Central memory CD4-positive, alpha-beta T cell (primary cell): ENCODE results near the gene GBF1.

Source experiments
- DNase-seq: peaks from one replicate; pipeline ENCODE4 v3.0.0; 2022

Gene GBF1

GRCh38 chr10:102347236-102347828, 102.0 kb downstream of the GBF1 start:
- DNase-seq, result no peak

GRCh38 chr10:102352066-102352715, 106.9 kb downstream of the GBF1 start:
- DNase-seq, result peak; percentile 54

- no peak for DNase-seq
Observed at GRCh38 chr10:102354451-102354850, 109.1 kb downstream of the GBF1 start.

- no peak for DNase-seq
Observed at GRCh38 chr10:102358712-102359382, 113.5 kb downstream of the GBF1 start.

GRCh38 chr10:102367441-102367840, 122.1 kb downstream of the GBF1 start:
- DNase-seq, result no peak

GRCh38 chr10:102368077-102368476, 122.7 kb downstream of the GBF1 start:
- no peak for DNase-seq

- DNase-seq, result no peak
Observed at GRCh38 chr10:102371295-102371694, 126.0 kb downstream of the GBF1 start.

GRCh38 chr10:102375250-102375649, 129.9 kb downstream of the GBF1 start:
- no peak for DNase-seq

- no peak for DNase-seq
Observed at GRCh38 chr10:102375867-102376266, 130.5 kb downstream of the GBF1 start.

- no peak for DNase-seq
Observed at GRCh38 chr10:102376901-102377300, 131.6 kb downstream of the GBF1 start.

GRCh38 chr10:102379383-102379782, 134.1 kb downstream of the GBF1 start:
- no peak for DNase-seq

- DNase-seq, result no peak
Observed at GRCh38 chr10:102381983-102382382, 136.7 kb downstream of the GBF1 start.

GRCh38 chr10:102382871-102383270, 137.5 kb downstream of the GBF1 start:
- DNase-seq, result no peak

- no peak for DNase-seq
Observed at GRCh38 chr10:102384053-102384452, 138.7 kb downstream of the GBF1 start.

GRCh38 chr10:102384606-102385429, 139.5 kb downstream of the GBF1 start:
- no peak for DNase-seq

- DNase-seq, result no peak
Observed at GRCh38 chr10:102389894-102390293, 144.6 kb downstream of the GBF1 start.

GRCh38 chr10:102392306-102392705, 147.0 kb downstream of the GBF1 start:
- no peak for DNase-seq

- no peak for DNase-seq
Observed at GRCh38 chr10:102393411-102394078, 148.2 kb downstream of the GBF1 start.

GRCh38 chr10:102394079-102394800, 148.9 kb downstream of the GBF1 start:
- DNase-seq, result peak; percentile 99

GRCh38 chr10:102394801-102395399, 149.6 kb downstream of the GBF1 start:
- DNase-seq, result no peak
